Heart left ventricle (tissue), 16 donors: ENCODE data around the gene SLC12A3. TPM values are rescaled to one million over a fixed set of nuclear protein-coding genes. Genes with fewer than 3 reads are reported as not detected.

ENCODE experiments used
- ATAC-seq, 4 donors: fragments of 200-7000 bp; cut with Tn5 transposase; one replicate each; pipeline ENCODE4 v1.9.1; 2020 to 2022; ENCODE audit warnings: moderate library complexity in 4 of 4, mild to moderate bottlenecking in 3 of 4, moderate number of reproducible peaks in 1 of 4
- DNase-seq, 5 donors: peaks; one replicate each; pipeline ENCODE4 v3.0.0-alpha.2; 2020
- H3K27ac ChIP-seq, 12 donors: fragments of 200-600 bp; sonication (generic) in 4 of 12; one replicate each; pipeline versions ENCODE4 v1.5.0 to v1.8.0; 2016 to 2022; ENCODE audit warnings: mild to moderate bottlenecking in 2 of 12
- H3K27me3 ChIP-seq, 9 donors: fragments of 200-600 bp; sonication (generic) in 2 of 9; one replicate each; pipeline versions ENCODE4 v1.5.1 to v1.8.0; 2016 to 2022; ENCODE audit warnings: mild to moderate bottlenecking in 3 of 9
- H3K36me3 ChIP-seq, 9 donors: fragments of 200-600 bp; sonication (generic) in 2 of 9; one replicate each; pipeline versions ENCODE4 v1.5.0 to v1.8.0; 2018 to 2022; ENCODE audit warnings: mild to moderate bottlenecking in 2 of 9
- H3K4me1 ChIP-seq, 12 donors: fragments of 200-600 bp; sonication (generic) in 4 of 12; one replicate each; pipeline versions ENCODE4 v1.5.0 to v1.8.0; 2016 to 2022; ENCODE audit warnings: mild to moderate bottlenecking in 3 of 12
- H3K4me3 ChIP-seq, 12 donors: fragments of 200-600 bp; sonication (generic) in 4 of 12; one replicate each; pipeline versions ENCODE4 v1.5.0 to v1.8.0; 2017 to 2022; ENCODE audit warnings: mild to moderate bottlenecking in 9 of 12, moderate library complexity in 4 of 12
- H3K9me3 ChIP-seq, 12 donors: fragments of 200-600 bp; sonication (generic) in 4 of 12; one replicate each; pipeline versions ENCODE4 v1.5.0 to v1.8.0; 2016 to 2022; ENCODE audit warnings: mild to moderate bottlenecking in 1 of 12
- CTCF ChIP-seq, 12 donors: fragments of 200-600 bp; sonication (generic) in 4 of 12; IDR thresholded peaks; one replicate each; pipeline versions ENCODE4 v1.5.0 to v1.8.0; 2018 to 2022; ENCODE audit warnings: antibody characterized with exemption in 12 of 12, mild to moderate bottlenecking in 5 of 12
- POLR2A ChIP-seq, 2 donors: fragments of 450-650 bp; IDR thresholded peaks; one replicate each; pipeline ENCODE4 v1.6.1; 2017; ENCODE audit warnings: antibody characterized with exemption in 2 of 2, mild to moderate bottlenecking in 2 of 2, moderate library complexity in 2 of 2
- WGBS, 4 donors: extraction: QIAGEN DNeasy Blood & Tissue Kit in 2 of 4; methylation state at CpG; one replicate each; pipeline versions ENCODE4 v1.1.5 to v1.1.7; 2013 to 2018; 5-methylcytosine and 5-hydroxymethylcytosine counted together
- intact Hi-C, 10 donors: fragments of 100-400 bp; cut with DNase I; formaldehyde crosslinking; loops; one replicate each; pipeline versions ENCODE4 v1.11.1 to v1.14.2; 2022
- polyA plus RNA-seq, 2 donors: library from polyadenylated mRNA; stranded (reverse); fragments of 200-250 nt; gene quantifications; one replicate each; pipeline ENCODE4 v1.2.3, GENCODE V29; 2013
- total RNA-seq, 9 donors: library from RNA; depleted of rRNA in 2 of 9; stranded (reverse); fragments of >200 nt in 2 of 9; fragmentation: NEBNext Ultra II Directional in 3 of 9; extraction: Animal tissue kit (Norgen Biotek cat#: 25700) in 3 of 9; gene quantifications; one replicate each; pipeline versions ENCODE4 v1.1.0 to v1.2.4, GENCODE V29; 2016 to 2023
- donor health status: ischemic (EF 13 %, LVEDD 7.1; RV severe dilation, severe dysfunction).
- donor health status: healthy with polysubstance abuse.
- donor health status: DM: no; HTN: yes; CAD: no.
- donor health status: DM: no; HTN: no; CAD: no.
- donor health status: ischemic (EF 25% LVEDD 6.9; RV normal size, moderate dysfunction).
- donor health status: ischemic (EF 25% LVEDD 5.7; RV mildly dilated, moderate dysfunction).
- donor health status: healthy.
- donor health status: DM: yes; HTN: yes; CAD: no.
- donor health status: ischemic (EF 35%, LVEDD 5.7; RV mildly dilated, moderate dysfunction).
- donor health status: nonischemic (EF 11% LVEDD 7.7; RV severe dilation, severe dysfunction).
- donor health status: DM: yes; HTN: yes; CAD: no.
- donor health status: PGD.
- donor health status: ischemic (EF 29% LVEDD 5.4; RV normal size, mild dysfunction).
- donor health status: nonischemic (EF 23%, LVEDD 6.1; RV moderate dilation, normal function).

The SLC12A3 gene
- total and polyA plus RNA-seq, 11 donors = 0.08 TPM; not detected in 10

GRCh38 chr16:56891685-56892084 is 26.7 kb downstream of the SLC12A3 start:
- H3K4me3 ChIP-seq = no peak overlapping the region
- no peaks in the 10 kb centered on the region for H3K36me3 ChIP-seq
- H3K27me3 ChIP-seq = no peaks in the 10 kb centered on the region
- DNase-seq (peak in 1 of 5 donors; percentile 48), ATAC-seq (peak in 1 of 4 donors; percentile 26)
- H3K9me3 ChIP-seq = no peaks in the 10 kb centered on the region
- intact Hi-C loops = no loop called here
- no peak overlapping the region for H3K27ac ChIP-seq
- WGBS, 4 donors = 76 to 82% (median 79%) methylated on average over 11 of the region's 11 CpGs
- no peaks in the 10 kb centered on the region for H3K4me1 ChIP-seq
- TF ChIP-seq CTCF (IDR thresholded peaks at IDR 0.05) (no peak), POLR2A (IDR thresholded peaks at IDR 0.05) (no peak)

GRCh38 chr16:56892705-56893104 is 27.7 kb downstream of the SLC12A3 start:
- intact Hi-C loops = no loop called here
- no peak for ATAC-seq
- H3K4me3 ChIP-seq = no peak overlapping the region
- no peaks in the 10 kb centered on the region for H3K9me3 ChIP-seq
- H3K27me3 ChIP-seq = no peaks in the 10 kb centered on the region
- TF ChIP-seq CTCF (IDR thresholded peaks at IDR 0.05) (no peak), POLR2A (IDR thresholded peaks at IDR 0.05) (no peak)
- no peaks in the 10 kb centered on the region for H3K4me1 ChIP-seq
- no peak overlapping the region for H3K27ac ChIP-seq
- no peak for DNase-seq
- H3K36me3 ChIP-seq = no peaks in the 10 kb centered on the region
- WGBS, 4 donors = 68 to 88% (median 86%) methylated on average over 13 to 14 of the region's 14 CpGs

- Histone ChIP-seq H3K27ac (no peak overlapping the region), H3K27me3 (no peaks in the 10 kb centered on the region), H3K4me3 (no peak overlapping the region), H3K36me3 (no peaks in the 10 kb centered on the region), H3K9me3 (no peaks in the 10 kb centered on the region), H3K4me1 (no peaks in the 10 kb centered on the region)
- no peak for ATAC-seq
- no peak for TF ChIP-seq POLR2A (IDR thresholded peaks at IDR 0.05)
- TF ChIP-seq CTCF (IDR thresholded peaks at IDR 0.05) = no peak
- intact Hi-C loops = no loop called here
- no peak for DNase-seq
- 87 to 91% (median 89%) methylated on average over 12 of the region's 12 CpGs for WGBS, 4 donors
Measured at GRCh38 chr16:56894331-56894917, 29.4 kb downstream of the SLC12A3 start.

GRCh38 chr16:56895813-56896212 is 30.8 kb downstream of the SLC12A3 start:
- Histone ChIP-seq H3K9me3 (no peaks in the 10 kb centered on the region), H3K4me1 (no peaks in the 10 kb centered on the region), H3K36me3 (no peaks in the 10 kb centered on the region), H3K4me3 (no peak overlapping the region), H3K27ac (no peak overlapping the region), H3K27me3 (no peaks in the 10 kb centered on the region)
- WGBS, 4 donors = 60 to 80% (median 74%) methylated on average over 4 of the region's 4 CpGs
- DNase-seq (no peak), ATAC-seq (no peak)
- no peak for TF ChIP-seq POLR2A (IDR thresholded peaks at IDR 0.05)
- TF ChIP-seq CTCF (IDR thresholded peaks at IDR 0.05) = no peak
- intact Hi-C loops = no loop called here
